Mesendoderm (in vitro differentiated cells): ENCODE data around the gene CD247. TPM values are rescaled to one million over a fixed set of nuclear protein-coding genes. Genes with fewer than 3 reads are reported as not detected.

Experiments
- DNase-seq: peaks from one replicate; pipeline ENCODE4 v3.0.0; 2013
- H2AK5ac ChIP-seq: 2 replicates; pipeline ENCODE4 v1.6.1; 2013; ENCODE audit warnings: low read length, inconsistent platforms
- H2BK120ac ChIP-seq: 2 replicates; pipeline ENCODE4 v1.6.1; 2013; ENCODE audit warnings: low read depth, mild to moderate bottlenecking, low read length, moderate library complexity, mixed read lengths
- H2BK15ac ChIP-seq: replicated peaks from 2 replicates; pipeline ENCODE4 v1.6.1; 2013; ENCODE audit warnings: low read depth, mild to moderate bottlenecking, moderate library complexity
- H2BK5ac ChIP-seq: 2 replicates; pipeline ENCODE4 v1.6.1; 2013; ENCODE audit warnings: low read length, inconsistent platforms
- H3K18ac ChIP-seq: 2 replicates; pipeline ENCODE4 v1.6.1; 2013; ENCODE audit warnings: mild to moderate bottlenecking, low read length, mixed read lengths
- H3K23ac ChIP-seq: one replicate; pipeline ENCODE4 v1.6.1; 2013; ENCODE audit warnings: low read length
- H3K27ac ChIP-seq: 2 replicates; pipeline ENCODE4 v1.5.1; 2013; ENCODE audit warnings: low read depth, mild to moderate bottlenecking, inconsistent platforms, low read length, moderate library complexity
- H3K27me3 ChIP-seq: 2 replicates; pipeline ENCODE4 v1.6.1; 2013; ENCODE audit warnings: low read length, control low read depth, mild to moderate bottlenecking, inconsistent platforms; ENCODE audit not compliant: insufficient read depth, poor library complexity
- H3K36me3 ChIP-seq: 2 replicates; pipeline ENCODE4 v1.6.1; 2013; ENCODE audit warnings: low read length, inconsistent platforms; ENCODE audit not compliant: control insufficient read depth, insufficient read depth
- H3K4ac ChIP-seq: one replicate; pipeline ENCODE4 v1.6.1; 2013; ENCODE audit warnings: low read depth, mild to moderate bottlenecking, low read length, moderate library complexity
- H3K4me1 ChIP-seq: 2 replicates; pipeline ENCODE4 v1.6.1; 2013; ENCODE audit warnings: low read depth, low read length, inconsistent platforms; ENCODE audit not compliant: control insufficient read depth
- H3K4me2 ChIP-seq: 2 replicates; pipeline ENCODE4 v1.6.1; 2013; ENCODE audit warnings: low read length
- H3K4me3 ChIP-seq: 2 replicates; pipeline ENCODE4 v1.5.1; 2013; ENCODE audit warnings: mild to moderate bottlenecking, low read length
- H3K56ac ChIP-seq: one replicate; pipeline ENCODE4 v1.6.1; 2013; ENCODE audit warnings: low read length
- H3K79me1 ChIP-seq: 2 replicates; pipeline ENCODE4 v1.6.1; 2013; ENCODE audit warnings: low read length, inconsistent platforms
- H3K79me2 ChIP-seq: 2 replicates; pipeline ENCODE4 v1.6.1; 2013; ENCODE audit warnings: mild to moderate bottlenecking, low read length; ENCODE audit not compliant: control insufficient read depth, insufficient read depth
- H3K9ac ChIP-seq: 2 replicates; pipeline ENCODE4 v1.6.1; 2013; ENCODE audit warnings: low read length, inconsistent platforms
- H4K5ac ChIP-seq: one replicate; pipeline ENCODE4 v1.6.1; 2013; ENCODE audit warnings: low read length
- H4K8ac ChIP-seq: one replicate; pipeline ENCODE4 v1.6.1; 2013; ENCODE audit warnings: low read depth, mild to moderate bottlenecking, control low read depth, low read length, moderate library complexity
- WGBS: extraction: QIAGEN DNeasy Blood & Tissue Kit; methylation state at CpG from one replicate; pipeline ENCODE4 v1.1.7; 2013; ENCODE audit warnings: low lambda C conversion rate, missing lambda C conversion rate; ENCODE audit not compliant: insufficient coverage; ENCODE audit errors: extremely low coverage; 5-methylcytosine and 5-hydroxymethylcytosine counted together
- polyA plus RNA-seq, 2 experiments: library from polyadenylated mRNA; stranded (reverse); fragments of 200-250 nt; gene quantifications; one replicate each; pipeline ENCODE4 v1.2.3, GENCODE V29; 2013

The CD247 gene
- 2.9 TPM for polyA plus RNA-seq (2013, experiment 1 of 2)
- 3.9 TPM for polyA plus RNA-seq (2013, experiment 2 of 2)

GRCh38 chr1:167518331-167518700 is at the start of gene CD247:
Gene CD247 (minus strand): TSS chr1:167518529. CDS start chr1:167518465, 64 bp downstream.
- Histone ChIP-seq H3K4me1 (no peaks in the 10 kb centered on the region), H3K9ac (no peak within 1 kb of the TSS), H3K56ac (no peak within 1 kb of the TSS), H3K79me1 (no peaks in the 10 kb centered on the region), H4K5ac (no peak within 1 kb of the TSS), H3K27ac (no peak within 1 kb of the TSS), H3K4me3 (no peak within 1 kb of the TSS), H2BK5ac (no peak within 1 kb of the TSS), H3K36me3 (no peaks in the 10 kb centered on the region), H3K27me3 (no peaks in the 10 kb centered on the region), H3K18ac (no peak within 1 kb of the TSS), H3K4ac (no peak within 1 kb of the TSS), H2BK120ac (no peak within 1 kb of the TSS), H4K8ac (no peak within 1 kb of the TSS), H3K79me2 (no peaks in the 10 kb centered on the region), H2AK5ac (no peak within 1 kb of the TSS), H2BK15ac (no peak within 1 kb of the TSS), H3K23ac (no peak within 1 kb of the TSS), H3K4me2 (no peak within 1 kb of the TSS)
- no CpG with 5 or more reads among the region's 14 CpGs for WGBS
- DNase-seq = no peak

GRCh38 chr1:167567663-167568062 is 49.3 kb upstream of the CD247 start:
- Histone ChIP-seq H3K9ac (no peak overlapping the region), H3K36me3 (no peaks in the 10 kb centered on the region), H2BK120ac (no peak overlapping the region), H3K4me3 (no peak overlapping the region), H3K79me1 (no peaks in the 10 kb centered on the region), H2AK5ac (no peak overlapping the region), H3K27ac (no peak overlapping the region), H3K27me3 (no peaks in the 10 kb centered on the region), H2BK5ac (no peak overlapping the region), H3K56ac (no peak overlapping the region), H3K79me2 (no peaks in the 10 kb centered on the region), H3K4me1 (no peaks in the 10 kb centered on the region), H2BK15ac (no peak overlapping the region), H4K8ac (no peak overlapping the region), H3K4me2 (no peak overlapping the region), H4K5ac (no peak overlapping the region), H3K4ac (no peak overlapping the region), H3K23ac (no peak overlapping the region), H3K18ac (no peak overlapping the region)
- WGBS = no CpG with 5 or more reads among the region's 5 CpGs
- no peak for DNase-seq

GRCh38 chr1:167566766-167567165 is 48.4 kb upstream of the CD247 start:
- H2AK5ac ChIP-seq = no peak overlapping the region
- no peak overlapping the region for H3K9ac ChIP-seq
- H3K27ac ChIP-seq = no peak overlapping the region
- no peak overlapping the region for H3K4me3 ChIP-seq
- no peak overlapping the region for H2BK15ac ChIP-seq
- H3K79me2 ChIP-seq = no peaks in the 10 kb centered on the region
- no peaks in the 10 kb centered on the region for H3K4me1 ChIP-seq
- DNase-seq = peak; percentile 30
- no peak overlapping the region for H3K23ac ChIP-seq
- H2BK120ac ChIP-seq = no peak overlapping the region
- WGBS = no CpG with 5 or more reads among the region's 3 CpGs
- no peak overlapping the region for H3K4me2 ChIP-seq
- no peaks in the 10 kb centered on the region for H3K79me1 ChIP-seq
- H4K8ac ChIP-seq = no peak overlapping the region
- H3K36me3 ChIP-seq = no peaks in the 10 kb centered on the region
- no peak overlapping the region for H3K56ac ChIP-seq
- H3K4ac ChIP-seq = no peak overlapping the region
- no peak overlapping the region for H3K18ac ChIP-seq
- H2BK5ac ChIP-seq = no peak overlapping the region
- no peak overlapping the region for H4K5ac ChIP-seq
- no peaks in the 10 kb centered on the region for H3K27me3 ChIP-seq

- Histone ChIP-seq H3K23ac (no peak overlapping the region), H2BK120ac (no peak overlapping the region), H2BK5ac (no peak overlapping the region), H3K56ac (no peak overlapping the region), H3K79me1 (no peaks in the 10 kb centered on the region), H3K9ac (no peak overlapping the region), H3K4me3 (no peak overlapping the region), H3K36me3 (no peaks in the 10 kb centered on the region), H4K8ac (no peak overlapping the region), H3K79me2 (no peaks in the 10 kb centered on the region), H2AK5ac (no peak overlapping the region), H3K4me1 (no peaks in the 10 kb centered on the region), H3K27me3 (no peaks in the 10 kb centered on the region), H3K4me2 (no peak overlapping the region), H2BK15ac (no peak overlapping the region), H3K18ac (no peak overlapping the region), H3K27ac (no peak overlapping the region), H4K5ac (no peak overlapping the region), H3K4ac (no peak overlapping the region)
- no peak for DNase-seq
- WGBS = 100% methylated on average over 1 of the region's 5 CpGs
Measured at GRCh38 chr1:167565922-167566321, 47.6 kb upstream of the CD247 start.

DNA sequence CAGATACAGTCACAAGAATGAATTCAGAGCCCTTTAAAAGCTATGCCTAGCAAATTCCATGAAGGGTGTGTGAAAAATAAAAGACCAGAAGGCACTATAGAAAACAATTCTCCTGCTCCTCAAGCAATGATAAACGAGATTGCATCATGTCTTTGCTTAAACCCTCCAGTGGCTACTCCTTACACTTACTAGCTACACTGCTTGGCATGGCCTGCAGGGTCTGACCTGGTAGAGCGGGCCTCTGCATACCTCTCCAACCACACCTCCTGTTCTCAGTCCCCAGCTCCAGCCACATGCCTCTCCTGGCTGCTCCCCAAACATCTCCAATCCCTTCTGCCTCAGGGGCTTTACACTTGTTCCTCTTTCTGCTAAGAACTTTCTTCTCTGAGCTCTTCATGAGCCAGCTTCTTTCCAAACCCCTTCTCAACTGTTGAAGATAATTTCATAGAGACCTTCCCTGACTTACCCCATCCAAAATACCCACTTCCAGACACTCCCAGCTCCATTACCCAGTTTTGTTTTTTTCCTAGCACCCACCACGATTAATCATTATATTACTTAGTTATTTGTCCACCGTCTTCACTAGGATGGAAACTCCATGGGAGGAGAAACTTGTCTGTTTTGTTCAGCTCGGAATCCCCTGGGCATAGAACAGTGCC is 46.4 kb upstream of the CD247 start:
- no peak overlapping the region for H3K9ac ChIP-seq
- no peak overlapping the region for H3K18ac ChIP-seq
- H3K23ac ChIP-seq = no peak overlapping the region
- no peak overlapping the region for H3K27ac ChIP-seq
- H3K56ac ChIP-seq = no peak overlapping the region
- 100% methylated on average over 1 of the region's 5 CpGs for WGBS
- H3K36me3 ChIP-seq = no peaks in the 10 kb centered on the region
- no peak overlapping the region for H3K4me2 ChIP-seq
- H3K4me1 ChIP-seq = no peaks in the 10 kb centered on the region
- H3K27me3 ChIP-seq = no peaks in the 10 kb centered on the region
- peak; percentile 77 for DNase-seq
- H2BK120ac ChIP-seq = no peak overlapping the region
- no peak overlapping the region for H2AK5ac ChIP-seq
- H3K79me2 ChIP-seq = no peaks in the 10 kb centered on the region
- no peak overlapping the region for H3K4me3 ChIP-seq
- no peak overlapping the region for H4K5ac ChIP-seq
- no peaks in the 10 kb centered on the region for H3K79me1 ChIP-seq
- no peak overlapping the region for H2BK15ac ChIP-seq
- no peak overlapping the region for H3K4ac ChIP-seq
- H2BK5ac ChIP-seq = no peak overlapping the region
- H4K8ac ChIP-seq = no peak overlapping the region
